Tibial artery (tissue), 4 donors: ENCODE measurements around the gene INSC.

ENCODE experiments used
- DNase-seq, 2 donors: peaks; one replicate each; pipeline ENCODE4 v3.0.0-alpha.2; 2019
- H3K27ac ChIP-seq, 2 donors: fragments of 200-600 bp; sonication (generic) in 1 of 2; 1 replicate in 1 of 2; 2 replicates in 1 of 2; pipeline ENCODE4 v1.5.1; 2018 to 2019; ENCODE audit warnings: mild to moderate bottlenecking in 1 of 2
- H3K27me3 ChIP-seq, 2 donors: fragments of 200-600 bp; sonication (generic) in 1 of 2; one replicate each; pipeline versions ENCODE4 v1.5.1 to v1.6.0; 2016 to 2019
- H3K36me3 ChIP-seq, 3 donors: fragments of 200-600 bp; sonication (generic) in 2 of 3; one replicate each; pipeline ENCODE4 v1.5.1; 2016 to 2019; ENCODE audit warnings: mild to moderate bottlenecking in 2 of 3
- H3K4me1 ChIP-seq, 4 donors: fragments of 200-600 bp; sonication (generic) in 2 of 4; 1 replicate in 3 of 4; 2 replicates in 1 of 4; pipeline ENCODE4 v1.5.1; 2016 to 2019
- H3K4me3 ChIP-seq, 2 donors: fragments of 200-600 bp; sonication (generic) in 1 of 2; 1 replicate in 1 of 2; 2 replicates in 1 of 2; pipeline ENCODE4 v1.5.1; 2018 to 2019; ENCODE audit warnings: mild to moderate bottlenecking in 2 of 2
- H3K9me3 ChIP-seq, 3 donors: fragments of 200-600 bp; sonication (generic) in 1 of 3; one replicate each; pipeline ENCODE4 v1.5.1; 2016 to 2019
- CTCF ChIP-seq, 2 experiments: fragments of 200-600 bp in 1 of 2; fragments of 450-650 bp in 1 of 2; IDR thresholded peaks; one replicate each; pipeline ENCODE4 v1.5.1; 2017 to 2019; ENCODE audit warnings: antibody characterized with exemption in 2 of 2, mild to moderate bottlenecking in 1 of 2, moderate library complexity in 1 of 2
- intact Hi-C: fragments of 100-400 bp; cut with DNase I; formaldehyde crosslinking; loops from one replicate; pipeline ENCODE4 v1.15.0; 2023; ENCODE audit warnings: low total_unique reads

INSC gene

GRCh38 chr11:15185021-15185420 is 70.3 kb downstream of the INSC start:
- intact Hi-C loops = no loop called here

GRCh38 chr11:15186146-15186545 is 71.4 kb downstream of the INSC start:
- Histone ChIP-seq H3K9me3 (no peaks in the 10 kb centered on the region), H3K27ac (no peak overlapping the region), H3K4me1 (peaks cover 0 to 18% (median 6%) of the 10 kb centered on the region in 4 donors), H3K36me3 (no peaks in the 10 kb centered on the region), H3K27me3 (no peaks in the 10 kb centered on the region), H3K4me3 (no peak overlapping the region)
- TF ChIP-seq CTCF (IDR thresholded peaks at IDR 0.05) = no peak
- no peak for DNase-seq
- intact Hi-C loops = no loop called here

More at GRCh38 chr11:15185021-15185420, 70.3 kb downstream of the INSC start:
- Histone ChIP-seq H3K27ac (no peak overlapping the region), H3K4me3 (no peak overlapping the region), H3K36me3 (no peaks in the 10 kb centered on the region), H3K27me3 (no peaks in the 10 kb centered on the region), H3K4me1 (peaks cover 0 to 29% (median 10%) of the 10 kb centered on the region in 4 donors), H3K9me3 (no peaks in the 10 kb centered on the region)
- no peak for DNase-seq
- TF ChIP-seq CTCF (IDR thresholded peaks at IDR 0.05) = no peak

GRCh38 chr11:15189189-15189588 is 74.5 kb downstream of the INSC start:
- Histone ChIP-seq H3K27me3 (no peaks in the 10 kb centered on the region), H3K27ac (no peak overlapping the region), H3K36me3 (no peaks in the 10 kb centered on the region), H3K4me1 (no peaks in the 10 kb centered on the region), H3K9me3 (no peaks in the 10 kb centered on the region), H3K4me3 (no peak overlapping the region)
- TF ChIP-seq CTCF (IDR thresholded peaks at IDR 0.05) = no peak
- intact Hi-C loops = no loop called here
- no peak for DNase-seq

- H3K27me3 ChIP-seq = no peaks in the 10 kb centered on the region
- peaks cover 0 to 2% (median 0%) of the 10 kb centered on the region in 4 donors for H3K4me1 ChIP-seq
- H3K27ac ChIP-seq = no peak overlapping the region
- H3K4me3 ChIP-seq = no peak overlapping the region
- H3K36me3 ChIP-seq = no peaks in the 10 kb centered on the region
- intact Hi-C loops = no loop called here
- DNase-seq = no peak
- H3K9me3 ChIP-seq = no peaks in the 10 kb centered on the region
- TF ChIP-seq CTCF (IDR thresholded peaks at IDR 0.05) = no peak
Observed at GRCh38 chr11:15189641-15190365, 75.1 kb downstream of the INSC start.

GRCh38 chr11:15190611-15191010 is 75.9 kb downstream of the INSC start:
- H3K36me3 ChIP-seq = no peaks in the 10 kb centered on the region
- no peak overlapping the region for H3K27ac ChIP-seq
- intact Hi-C loops = no loop called here
- TF ChIP-seq CTCF (IDR thresholded peaks at IDR 0.05) = no peak
- no peaks in the 10 kb centered on the region for H3K27me3 ChIP-seq
- H3K4me1 ChIP-seq = peaks cover 0 to 10% (median 3%) of the 10 kb centered on the region in 4 donors
- no peaks in the 10 kb centered on the region for H3K9me3 ChIP-seq
- no peak for DNase-seq
- H3K4me3 ChIP-seq = no peak overlapping the region
